NOMO-1 treated with dmso at 0.1 percent for 144 hours (cell line): ENCODE data around the gene CPLANE1.

Experiments used
- DNase-seq: peaks from one replicate; lab custom pipeline; 2025; ENCODE audit not compliant: unreplicated experiment; lab: John Stamatoyannopoulos, UW

The CPLANE1 gene

GRCh38 chr5:37071901-37072581 lies 177.1 kb downstream of the CPLANE1 start:
- DNase-seq: no peak

- DNase-seq: no peak
Observed at GRCh38 chr5:37071487-37071886, 177.7 kb downstream of the CPLANE1 start.

GRCh38 chr5:37064442-37064841 lies 184.7 kb downstream of the CPLANE1 start:
- no peak for DNase-seq

GRCh38 chr5:37063739-37064138 lies 185.4 kb downstream of the CPLANE1 start:
- no peak for DNase-seq

DNA sequence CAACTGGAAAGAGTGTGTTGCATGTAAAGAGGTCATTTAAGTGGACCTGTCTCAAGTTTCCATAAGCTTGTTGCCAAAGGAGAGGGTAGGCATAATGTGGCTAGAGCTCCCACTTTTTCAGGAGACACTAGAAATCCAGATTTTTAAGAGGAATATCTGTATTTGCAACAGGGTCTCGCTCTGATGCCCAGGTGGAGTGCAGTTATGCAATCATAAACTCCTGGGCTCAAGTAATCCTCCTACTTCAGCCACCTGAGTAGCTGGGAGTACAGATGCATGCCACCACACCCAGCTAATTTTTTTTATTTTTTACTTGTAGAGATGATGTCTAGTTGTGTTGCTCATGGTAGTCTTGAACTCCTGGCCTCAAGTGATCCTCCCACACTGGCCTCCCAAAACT lies 189.1 kb downstream of the CPLANE1 start:
- no peak for DNase-seq

DNA sequence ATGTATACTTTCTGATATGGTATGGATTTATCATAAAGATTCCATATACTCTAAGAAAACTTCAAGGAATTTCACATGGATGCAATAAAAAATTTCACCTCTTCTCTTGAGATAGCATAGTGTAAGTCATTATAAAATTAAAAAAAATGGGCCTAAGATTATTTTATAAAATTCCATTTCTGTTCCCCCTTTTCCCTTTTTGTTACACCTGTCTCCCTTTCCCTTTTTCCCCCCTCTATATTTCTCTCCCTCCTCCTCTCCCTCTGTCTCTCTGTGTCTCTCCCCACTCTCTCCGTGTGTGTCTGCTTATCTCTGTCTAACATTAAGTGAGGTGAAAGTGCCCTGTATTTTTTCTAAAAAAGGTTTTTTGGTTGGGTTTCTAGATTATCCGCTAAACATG lies 192.4 kb downstream of the CPLANE1 start:
- DNase-seq: no peak
